Endodermal cell (in vitro differentiated cells): ENCODE measurements around the gene ARHGEF40. TPM values are rescaled to one million over a fixed set of nuclear protein-coding genes. Genes with fewer than 3 reads are reported as not detected.

Source experiments
- DNase-seq: peaks from one replicate; pipeline ENCODE4 v3.0.0-alpha.2; 2017
- H3K27ac ChIP-seq: 2 replicates; pipeline ENCODE4 v1.5.1; 2013; ENCODE audit warnings: mild to moderate bottlenecking, low read depth, low read length, moderate library complexity
- H3K27me3 ChIP-seq: 2 replicates; pipeline ENCODE4 v1.6.1; 2013; ENCODE audit warnings: mild to moderate bottlenecking, low read length, moderate library complexity; ENCODE audit not compliant: insufficient read depth, control insufficient read depth, poor library complexity, severe bottlenecking
- H3K36me3 ChIP-seq: 2 replicates; pipeline ENCODE4 v1.7.0; 2013; ENCODE audit warnings: mild to moderate bottlenecking, low read length, moderate library complexity; ENCODE audit not compliant: control insufficient read depth, insufficient read depth
- H3K4me1 ChIP-seq: one replicate; pipeline ENCODE4 v1.7.0; 2013; ENCODE audit warnings: low read length; ENCODE audit not compliant: control insufficient read depth, insufficient read depth
- H3K4me3 ChIP-seq: 2 replicates; pipeline ENCODE4 v1.5.1; 2013; ENCODE audit warnings: mild to moderate bottlenecking, low read length, moderate library complexity
- H3K9ac ChIP-seq: 2 replicates; pipeline ENCODE4 v1.6.1; 2013; ENCODE audit warnings: mild to moderate bottlenecking, low read length, moderate library complexity; ENCODE audit not compliant: poor library complexity, severe bottlenecking; ENCODE audit errors: extremely low read depth
- H3K9me3 ChIP-seq: 2 replicates; pipeline ENCODE4 v1.6.1; 2013; ENCODE audit warnings: mild to moderate bottlenecking, low read length, moderate library complexity; ENCODE audit not compliant: control insufficient read depth
- H3K27ac Mint-ChIP-seq: 2 replicates; pipeline ENCODE4 v1.8.0; 2020; ENCODE audit warnings: mixed read lengths
- H3K27me3 Mint-ChIP-seq: 2 replicates; pipeline ENCODE4 v1.8.0; 2021; ENCODE audit warnings: mild to moderate bottlenecking, mixed read lengths; ENCODE audit not compliant: insufficient read depth
- H3K36me3 Mint-ChIP-seq: 2 replicates; pipeline ENCODE4 v1.8.0; 2020; ENCODE audit warnings: low read depth, mixed read lengths
- H3K4me1 Mint-ChIP-seq: 2 replicates; pipeline ENCODE4 v1.8.0; 2020; ENCODE audit warnings: mixed read lengths
- H3K4me3 Mint-ChIP-seq: 2 replicates; pipeline ENCODE4 v1.8.0; 2020; ENCODE audit warnings: mild to moderate bottlenecking, moderate library complexity, mixed read lengths
- H3K9me3 Mint-ChIP-seq: 2 replicates; pipeline ENCODE4 v1.8.0; 2020; ENCODE audit warnings: mild to moderate bottlenecking, mixed read lengths
- WGBS, 2 experiments: methylation state at CpG; one replicate each; pipeline versions ENCODE4 v1.1.5 to v1.1.7; 2013; ENCODE audit warnings: missing lambda C conversion rate in 2 of 2, mixed read lengths in 1 of 2; ENCODE audit not compliant: insufficient coverage in 1 of 2, insufficient read length in 1 of 2; 5-methylcytosine and 5-hydroxymethylcytosine counted together
- total RNA-seq, 2 donors: library from RNA; stranded (reverse); fragmentation: NEBNext Ultra II Directional in 1 of 2; extraction: Animal tissue kit (Norgen Biotek cat#: 25700) in 1 of 2; gene quantifications; 2 replicates in 1 of 2; 3 replicates in 1 of 2; pipeline ENCODE4 v1.2.1, GENCODE V29; 2021
- TF ChIP-seq, protein P1 (sequence below): fragments of 200-600 bp; sonication (generic); conservative IDR thresholded peaks from 2 replicates; pipeline ENCODE4 v1.5.0; 2021; ENCODE audit warnings: antibody characterized with exemption, mild to moderate bottlenecking

The ARHGEF40 gene
- total RNA-seq, 2 donors from 2014 or later: 71.1 to 73.5 TPM

- Histone ChIP-seq H3K4me1 (no peaks in the 10 kb centered on the region), H3K27me3 (peaks cover 8% of the 10 kb centered on the region), H3K27ac (no peak overlapping the region), H3K4me3 (no peak overlapping the region), H3K9me3 (no peaks in the 10 kb centered on the region), H3K9ac (no peak overlapping the region), H3K36me3 (no peaks in the 10 kb centered on the region)
- Mint-ChIP-seq H3K27ac (no peak overlapping the region), H3K27me3 (peaks cover 23% of the 10 kb centered on the region), H3K9me3 (no peaks in the 10 kb centered on the region), H3K36me3 (no peaks in the 10 kb centered on the region), H3K4me3 (no peak overlapping the region), H3K4me1 (peaks cover 5% of the 10 kb centered on the region)
- WGBS, 2 experiments: 96 to 97% methylated on average over 2 of the region's 2 CpGs
- TF ChIP-seq, protein P1, sequence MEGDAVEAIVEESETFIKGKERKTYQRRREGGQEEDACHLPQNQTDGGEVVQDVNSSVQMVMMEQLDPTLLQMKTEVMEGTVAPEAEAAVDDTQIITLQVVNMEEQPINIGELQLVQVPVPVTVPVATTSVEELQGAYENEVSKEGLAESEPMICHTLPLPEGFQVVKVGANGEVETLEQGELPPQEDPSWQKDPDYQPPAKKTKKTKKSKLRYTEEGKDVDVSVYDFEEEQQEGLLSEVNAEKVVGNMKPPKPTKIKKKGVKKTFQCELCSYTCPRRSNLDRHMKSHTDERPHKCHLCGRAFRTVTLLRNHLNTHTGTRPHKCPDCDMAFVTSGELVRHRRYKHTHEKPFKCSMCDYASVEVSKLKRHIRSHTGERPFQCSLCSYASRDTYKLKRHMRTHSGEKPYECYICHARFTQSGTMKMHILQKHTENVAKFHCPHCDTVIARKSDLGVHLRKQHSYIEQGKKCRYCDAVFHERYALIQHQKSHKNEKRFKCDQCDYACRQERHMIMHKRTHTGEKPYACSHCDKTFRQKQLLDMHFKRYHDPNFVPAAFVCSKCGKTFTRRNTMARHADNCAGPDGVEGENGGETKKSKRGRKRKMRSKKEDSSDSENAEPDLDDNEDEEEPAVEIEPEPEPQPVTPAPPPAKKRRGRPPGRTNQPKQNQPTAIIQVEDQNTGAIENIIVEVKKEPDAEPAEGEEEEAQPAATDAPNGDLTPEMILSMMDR: no peak
- DNase-seq: no peak
Measured at GRCh38 chr14:21047378-21047781, 22.7 kb upstream of the ARHGEF40 start.

DNA sequence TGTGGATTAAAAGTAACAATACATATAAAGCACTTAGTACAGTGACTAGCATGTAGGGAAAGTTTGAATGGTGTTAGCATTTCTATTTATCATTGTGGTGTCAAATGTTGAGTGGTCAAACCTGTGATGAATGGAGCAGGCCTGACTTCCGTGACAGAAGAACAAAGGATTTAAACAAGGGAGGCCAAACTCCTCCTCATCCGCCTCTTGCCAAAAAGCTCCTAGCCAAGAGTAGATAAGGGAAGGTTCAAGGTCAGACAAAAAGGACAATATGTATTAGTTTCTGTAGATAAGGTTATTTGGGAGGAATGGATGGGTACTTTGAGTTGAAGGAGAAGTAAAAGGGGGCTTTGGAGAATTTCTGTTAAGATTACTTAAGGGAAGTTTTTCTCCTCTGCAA is 21.5 kb upstream of the ARHGEF40 start:
- no peak overlapping the region for H3K9ac ChIP-seq
- H3K9me3 ChIP-seq: no peaks in the 10 kb centered on the region
- H3K36me3 ChIP-seq: no peaks in the 10 kb centered on the region
- Mint-ChIP-seq H3K4me1 (peaks cover 5% of the 10 kb centered on the region), H3K4me3 (no peak overlapping the region), H3K27me3 (peaks cover 10% of the 10 kb centered on the region), H3K9me3 (no peaks in the 10 kb centered on the region), H3K36me3 (no peaks in the 10 kb centered on the region), H3K27ac (no peak overlapping the region)
- no peak for DNase-seq
- H3K27ac ChIP-seq: no peak overlapping the region
- no peaks in the 10 kb centered on the region for H3K4me1 ChIP-seq
- TF ChIP-seq, protein P1: no peak
- WGBS, 2 experiments: 67 to 88% methylated on average over 1 to 2 of the region's 2 CpGs
- peaks cover under 1% of the 10 kb centered on the region for H3K27me3 ChIP-seq
- H3K4me3 ChIP-seq: no peak overlapping the region

DNA sequence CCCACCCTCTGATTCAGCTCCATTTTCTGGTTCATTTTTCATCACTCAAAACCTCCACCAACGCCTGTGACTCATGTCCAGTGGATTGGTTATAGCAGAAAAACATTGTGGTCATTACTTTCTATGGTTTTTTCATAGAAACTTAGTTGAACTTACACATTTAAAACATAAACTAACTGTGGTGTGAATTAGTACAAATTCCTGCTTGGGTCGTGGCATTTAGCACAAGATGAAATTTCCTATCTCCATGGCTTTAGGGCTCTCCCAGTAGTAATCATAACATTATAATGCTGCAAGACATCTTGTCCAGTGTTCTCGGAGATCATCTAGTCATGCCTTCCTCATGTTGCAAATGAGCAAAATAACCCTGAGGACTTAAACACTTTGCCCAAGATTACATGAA is 20.8 kb upstream of the ARHGEF40 start:
- Mint-ChIP-seq H3K27me3 (peaks cover 8% of the 10 kb centered on the region), H3K27ac (no peak overlapping the region), H3K4me1 (peaks cover 7% of the 10 kb centered on the region), H3K36me3 (no peaks in the 10 kb centered on the region), H3K4me3 (no peak overlapping the region), H3K9me3 (no peaks in the 10 kb centered on the region)
- TF ChIP-seq, protein P1: no peak
- no peak for DNase-seq
- H3K4me1 ChIP-seq: no peaks in the 10 kb centered on the region
- H3K9me3 ChIP-seq: no peaks in the 10 kb centered on the region
- H3K27ac ChIP-seq: no peak overlapping the region
- WGBS, 2 experiments: 70 to 81% methylated on average over 2 to 3 of the region's 3 CpGs
- no peak overlapping the region for H3K9ac ChIP-seq
- H3K27me3 ChIP-seq: no peaks in the 10 kb centered on the region
- no peak overlapping the region for H3K4me3 ChIP-seq
- no peaks in the 10 kb centered on the region for H3K36me3 ChIP-seq
